HepG2 (cell line): ENCODE data around the gene NAIF1. TPM values are rescaled to one million over a fixed set of nuclear protein-coding genes. Genes with fewer than 3 reads are reported as not detected.

Source experiments
- DZIP1 ChIP-seq: sonication (generic); formaldehyde crosslinking; IDR thresholded peaks from 2 replicates; pipeline ENCODE4 v1.5.0; 2020; ENCODE audit warnings: mild to moderate bottlenecking, missing genetic modification reagents
- ERF ChIP-seq: IDR thresholded peaks from 2 replicates; pipeline ENCODE4 v1.6.1; 2018; ENCODE audit warnings: missing biosample characterization, missing genetic modification reagents
- NFE2 ChIP-seq: sonication (generic); formaldehyde crosslinking; IDR thresholded peaks from 2 replicates; pipeline ENCODE4 v1.4.0; 2020; ENCODE audit warnings: missing genetic modification reagents
- POGZ ChIP-seq: sonication (generic); formaldehyde crosslinking; IDR thresholded peaks from 2 replicates; pipeline ENCODE4 v1.4.0; 2020; ENCODE audit warnings: mild to moderate bottlenecking, missing genetic modification reagents
- RAD51 ChIP-seq: fragments of 450-650 bp; IDR thresholded peaks from 2 replicates; pipeline ENCODE4 v1.6.1; 2016; ENCODE audit warnings: borderline replicate concordance
- RBFOX2 ChIP-seq: fragments of 200-400 bp; formaldehyde crosslinking; IDR thresholded peaks from 2 replicates; pipeline ENCODE4 v1.6.1; 2017; ENCODE audit warnings: low read depth, mild to moderate bottlenecking, low read length
- SALL2 ChIP-seq: sonication (generic); formaldehyde crosslinking; IDR thresholded peaks from 2 replicates; pipeline ENCODE4 v1.8.1; 2023; ENCODE audit warnings: mild to moderate bottlenecking, missing genetic modification reagents, inconsistent platforms
- SIN3B ChIP-seq: fragments of 150-350 bp; IDR thresholded peaks from 2 replicates; pipeline ENCODE4 v1.6.1; 2014; ENCODE audit warnings: low read length
- TBX2 ChIP-seq: sonication (generic); formaldehyde crosslinking; IDR thresholded peaks from 2 replicates; pipeline ENCODE4 v1.5.0; 2020; ENCODE audit warnings: missing genetic modification reagents, mild to moderate bottlenecking, borderline replicate concordance
- WIZ ChIP-seq: sonication (generic); formaldehyde crosslinking; IDR thresholded peaks from 2 replicates; pipeline ENCODE4 v1.5.1; 2020; ENCODE audit warnings: mild to moderate bottlenecking, missing genetic modification reagents
- ZNF30 ChIP-seq: sonication (generic); formaldehyde crosslinking; IDR thresholded peaks from 2 replicates; pipeline ENCODE4 v1.5.0; 2020; ENCODE audit warnings: mild to moderate bottlenecking, missing genetic modification reagents
- ZNF329 ChIP-seq: sonication (generic); formaldehyde crosslinking; IDR thresholded peaks from 2 replicates; pipeline ENCODE4 v1.9.0; 2021; ENCODE audit warnings: low read depth, mild to moderate bottlenecking, missing genetic modification reagents
- ZNF354B ChIP-seq: sonication (generic); formaldehyde crosslinking; IDR thresholded peaks from 2 replicates; pipeline ENCODE4 v1.8.0; 2022; ENCODE audit warnings: mild to moderate bottlenecking, missing genetic modification reagents
- ZNF556 ChIP-seq: sonication (generic); formaldehyde crosslinking; IDR thresholded peaks from 2 replicates; pipeline ENCODE4 v1.4.0; 2020; ENCODE audit warnings: mild to moderate bottlenecking, missing genetic modification reagents, borderline replicate concordance
- ZNF564 ChIP-seq: sonication (generic); formaldehyde crosslinking; IDR thresholded peaks from 2 replicates; pipeline ENCODE4 v1.8.1; 2023; ENCODE audit warnings: mild to moderate bottlenecking, missing genetic modification reagents
- ZNF580 ChIP-seq: IDR thresholded peaks from 2 replicates; pipeline ENCODE4 v1.6.1; 2016; ENCODE audit warnings: low read depth, borderline replicate concordance
- ZNF83 ChIP-seq: sonication (generic); formaldehyde crosslinking; IDR thresholded peaks from 2 replicates; pipeline ENCODE4 v1.4.0; 2020; ENCODE audit warnings: missing genetic modification reagents, mild to moderate bottlenecking, borderline replicate concordance
- ZNF841 ChIP-seq: sonication (generic); formaldehyde crosslinking; IDR thresholded peaks from 2 replicates; pipeline ENCODE4 v1.8.1; 2023; ENCODE audit warnings: missing genetic modification reagents, borderline replicate concordance
- ZSCAN25 ChIP-seq: sonication (generic); formaldehyde crosslinking; IDR thresholded peaks from 2 replicates; pipeline ENCODE4 v1.8.0; 2022; ENCODE audit warnings: mild to moderate bottlenecking, missing genetic modification reagents
- polyA plus RNA-seq, 8 experiments: library from polyadenylated mRNA; depleted of rRNA in 3 of 8; stranded (reverse) in 7 of 8; unstranded in 1 of 8; fragments of >200 nt; fragmentation: Illumina TruSeq in 4 of 8; extraction: Trizol in 4 of 8; gene quantifications; 2 replicates each; pipeline versions ENCODE4 v1.2.1 to v1.2.3, GENCODE V29; 2011 to 2016; ENCODE audit warnings: low read depth in 4 of 8, missing spikeins in 1 of 8, mixed read lengths in 1 of 8; ENCODE audit not compliant: insufficient read depth in 1 of 8
- total RNA-seq, 5 experiments: library from RNA; depleted of rRNA; stranded (reverse); fragments of >200 nt; fragmentation: Illumina TruSeq; extraction: Trizol; gene quantifications; 2 replicates each; pipeline ENCODE4 v1.2.3, GENCODE V29; 2016; ENCODE audit warnings: low read depth in 1 of 5
- TF ChIP-seq, protein P1 (sequence below): sonication (generic); formaldehyde crosslinking; IDR thresholded peaks from 2 replicates; pipeline ENCODE4 v1.8.0; 2022; ENCODE audit warnings: mild to moderate bottlenecking, missing genetic modification reagents, borderline replicate concordance
- TF ChIP-seq, protein P2 (sequence below): sonication (generic); formaldehyde crosslinking; IDR thresholded peaks from 2 replicates; pipeline ENCODE4 v1.4.0; 2020; ENCODE audit warnings: missing genetic modification reagents
- TF ChIP-seq, protein P3 (sequence below): IDR thresholded peaks from 2 replicates; pipeline ENCODE4 v1.6.1; 2012; ENCODE audit warnings: low read depth, low read length, improper control_type of control experiment
- TF ChIP-seq, protein P4 (sequence below): IDR thresholded peaks from 2 replicates; pipeline ENCODE4 v1.6.1; 2016; ENCODE audit warnings: missing compliant biosample characterization, missing genetic modification reagents, borderline replicate concordance

Gene NAIF1
- total and polyA plus RNA-seq, 2 of the 13 experiments (the other 11 are each of a cell fraction or from before 2014, with no cell fraction given) = 6.0 to 6.9 TPM

- TF ChIP-seq, protein P1, sequence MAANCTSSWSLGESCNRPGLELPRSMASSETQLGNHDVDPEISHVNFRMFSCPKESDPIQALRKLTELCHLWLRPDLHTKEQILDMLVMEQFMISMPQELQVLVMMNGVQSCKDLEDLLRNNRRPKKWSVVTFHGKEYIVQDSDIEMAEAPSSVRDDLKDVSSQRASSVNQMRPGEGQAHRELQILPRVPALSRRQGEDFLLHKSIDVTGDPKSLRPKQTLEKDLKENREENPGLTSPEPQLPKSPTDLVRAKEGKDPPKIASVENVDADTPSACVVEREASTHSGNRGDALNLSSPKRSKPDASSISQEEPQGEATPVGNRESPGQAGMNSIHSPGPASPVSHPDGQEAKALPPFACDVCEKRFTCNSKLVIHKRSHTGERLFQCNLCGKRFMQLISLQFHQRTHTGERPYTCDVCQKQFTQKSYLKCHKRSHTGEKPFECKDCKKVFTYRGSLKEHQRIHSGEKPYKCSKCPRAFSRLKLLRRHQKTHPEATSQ (CRISPR knock-in tag) = no peak
- TF ChIP-seq, protein P2, sequence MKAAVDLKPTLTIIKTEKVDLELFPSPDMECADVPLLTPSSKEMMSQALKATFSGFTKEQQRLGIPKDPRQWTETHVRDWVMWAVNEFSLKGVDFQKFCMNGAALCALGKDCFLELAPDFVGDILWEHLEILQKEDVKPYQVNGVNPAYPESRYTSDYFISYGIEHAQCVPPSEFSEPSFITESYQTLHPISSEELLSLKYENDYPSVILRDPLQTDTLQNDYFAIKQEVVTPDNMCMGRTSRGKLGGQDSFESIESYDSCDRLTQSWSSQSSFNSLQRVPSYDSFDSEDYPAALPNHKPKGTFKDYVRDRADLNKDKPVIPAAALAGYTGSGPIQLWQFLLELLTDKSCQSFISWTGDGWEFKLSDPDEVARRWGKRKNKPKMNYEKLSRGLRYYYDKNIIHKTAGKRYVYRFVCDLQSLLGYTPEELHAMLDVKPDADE = no peak
- TF ChIP-seq ZSCAN25 (CRISPR knock-in tag) (no peak), ZNF83 (CRISPR knock-in tag) (no peak), ZNF30 (CRISPR knock-in tag) (no peak), RAD51 (no peak), DZIP1 (CRISPR knock-in tag) (no peak), POGZ (CRISPR knock-in tag) (no peak), ZNF354B (CRISPR knock-in tag) (no peak), WIZ (no peak), TBX2 (no peak), ZNF564 (CRISPR knock-in tag) (no peak), SIN3B (no peak), SALL2 (CRISPR knock-in tag) (no peak), ERF (no peak), ZNF329 (CRISPR knock-in tag) (no peak), ZNF841 (CRISPR knock-in tag) (no peak), ZNF556 (CRISPR knock-in tag) (no peak), ZNF580 (no peak), NFE2 (CRISPR knock-in tag) (no peak), RBFOX2 (no peak)
- TF ChIP-seq, protein P3, sequence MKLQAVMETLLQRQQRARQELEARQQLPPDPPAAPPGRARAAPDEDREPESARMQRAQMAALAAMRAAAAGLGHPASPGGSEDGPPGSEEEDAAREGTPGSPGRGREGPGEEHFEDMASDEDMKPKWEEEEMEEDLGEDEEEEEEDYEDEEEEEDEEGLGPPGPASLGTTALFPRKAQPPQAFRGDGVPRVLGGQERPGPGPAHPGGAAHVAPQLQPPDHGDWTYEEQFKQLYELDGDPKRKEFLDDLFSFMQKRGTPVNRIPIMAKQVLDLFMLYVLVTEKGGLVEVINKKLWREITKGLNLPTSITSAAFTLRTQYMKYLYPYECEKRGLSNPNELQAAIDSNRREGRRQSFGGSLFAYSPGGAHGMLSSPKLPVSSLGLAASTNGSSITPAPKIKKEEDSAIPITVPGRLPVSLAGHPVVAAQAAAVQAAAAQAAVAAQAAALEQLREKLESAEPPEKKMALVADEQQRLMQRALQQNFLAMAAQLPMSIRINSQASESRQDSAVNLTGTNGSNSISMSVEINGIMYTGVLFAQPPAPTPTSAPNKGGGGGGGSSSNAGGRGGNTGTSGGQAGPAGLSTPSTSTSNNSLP = peak; percentile 92
- TF ChIP-seq, protein P4, sequence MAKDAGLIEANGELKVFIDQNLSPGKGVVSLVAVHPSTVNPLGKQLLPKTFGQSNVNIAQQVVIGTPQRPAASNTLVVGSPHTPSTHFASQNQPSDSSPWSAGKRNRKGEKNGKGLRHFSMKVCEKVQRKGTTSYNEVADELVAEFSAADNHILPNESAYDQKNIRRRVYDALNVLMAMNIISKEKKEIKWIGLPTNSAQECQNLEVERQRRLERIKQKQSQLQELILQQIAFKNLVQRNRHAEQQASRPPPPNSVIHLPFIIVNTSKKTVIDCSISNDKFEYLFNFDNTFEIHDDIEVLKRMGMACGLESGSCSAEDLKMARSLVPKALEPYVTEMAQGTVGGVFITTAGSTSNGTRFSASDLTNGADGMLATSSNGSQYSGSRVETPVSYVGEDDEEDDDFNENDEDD (CRISPR knock-in tag) = no peak
These were observed 6.2 kb upstream of the NAIF1 start (continued) for GRCh38 chr9:128073253-128073886.
